ENCODE measurements around the gene PTCH1.
A peak's percentile ranks its signal among the peaks of the same experiment; 100 is the strongest.

The PTCH1 gene

DNA sequence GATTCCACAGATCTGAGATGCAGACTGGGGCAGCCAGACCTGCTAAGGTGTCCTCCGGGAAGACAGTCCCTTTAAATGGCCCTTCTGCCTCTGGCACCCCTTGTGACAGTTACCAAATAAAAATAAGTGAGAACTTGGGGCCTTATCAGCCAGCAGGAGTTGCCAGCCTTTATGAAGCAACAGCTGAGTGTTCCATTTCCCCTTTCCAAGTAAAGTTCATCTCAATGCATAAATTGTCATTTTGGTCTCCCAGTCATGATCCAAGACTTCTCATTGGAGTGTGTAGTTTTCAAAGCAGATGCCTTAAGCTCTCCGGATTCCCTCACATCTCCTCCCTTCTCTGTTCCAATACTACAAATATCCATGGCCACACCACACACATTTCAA lies 4.1 kb downstream of the PTCH1 start:
- peak; percentile 24 for DNase-seq (ENCODE audit: low read depth)

DNA sequence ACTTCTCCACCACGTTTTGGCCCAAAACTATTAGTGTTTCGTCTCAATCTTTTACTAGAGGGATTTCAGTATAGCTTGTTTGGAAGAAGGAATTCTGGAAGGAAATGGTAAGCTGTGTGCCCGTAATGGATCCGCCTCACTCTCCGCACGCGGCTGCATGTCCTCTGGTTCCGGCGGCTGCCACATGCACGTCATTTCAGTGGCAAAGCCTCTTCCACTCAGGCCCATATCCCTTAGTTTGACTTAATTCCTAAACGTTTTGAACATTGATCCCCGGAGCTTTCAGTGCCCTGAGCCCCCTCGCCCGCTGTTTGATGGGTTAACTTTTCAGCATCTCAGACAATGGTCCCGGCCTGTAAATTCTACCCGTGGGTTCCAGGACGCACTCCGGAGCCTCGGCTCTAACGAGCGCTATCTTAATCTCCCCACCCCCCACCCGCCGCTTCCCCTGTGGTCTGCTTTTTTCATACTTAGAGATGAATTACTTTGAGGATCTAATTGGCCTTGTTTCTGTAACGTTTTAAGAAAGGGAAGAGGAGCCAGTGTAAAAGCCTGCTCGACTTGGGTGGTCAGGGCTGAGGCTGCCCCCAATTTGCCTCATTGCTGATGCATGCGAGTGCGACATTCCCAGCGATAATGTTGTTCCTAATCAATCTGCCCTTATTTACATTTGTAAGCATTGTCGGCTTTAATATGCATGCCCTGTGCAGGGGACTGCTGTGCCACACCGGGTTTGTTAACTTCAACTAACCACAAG lies 4.6 kb downstream of the PTCH1 start:
- peak; percentile 27 for DNase-seq (ENCODE audit: low read depth)

DNA sequence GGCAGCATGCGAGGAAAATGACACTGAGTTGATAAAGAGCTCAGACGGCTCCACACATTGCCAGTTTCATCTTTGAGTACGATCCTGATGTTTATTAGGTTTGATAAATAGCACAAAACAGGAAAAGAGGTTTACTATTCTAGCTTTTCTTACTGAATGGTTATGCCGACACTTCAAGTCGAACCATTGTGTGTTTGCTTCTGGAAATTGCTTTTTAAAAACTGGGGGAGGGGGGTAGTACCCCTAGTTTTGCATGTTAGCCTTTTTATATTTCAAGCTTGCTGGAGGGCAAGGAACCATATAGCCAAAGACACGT lies 5.2 kb downstream of the PTCH1 start:
- DNase-seq (ENCODE audit: low read depth): no peak

DNA sequence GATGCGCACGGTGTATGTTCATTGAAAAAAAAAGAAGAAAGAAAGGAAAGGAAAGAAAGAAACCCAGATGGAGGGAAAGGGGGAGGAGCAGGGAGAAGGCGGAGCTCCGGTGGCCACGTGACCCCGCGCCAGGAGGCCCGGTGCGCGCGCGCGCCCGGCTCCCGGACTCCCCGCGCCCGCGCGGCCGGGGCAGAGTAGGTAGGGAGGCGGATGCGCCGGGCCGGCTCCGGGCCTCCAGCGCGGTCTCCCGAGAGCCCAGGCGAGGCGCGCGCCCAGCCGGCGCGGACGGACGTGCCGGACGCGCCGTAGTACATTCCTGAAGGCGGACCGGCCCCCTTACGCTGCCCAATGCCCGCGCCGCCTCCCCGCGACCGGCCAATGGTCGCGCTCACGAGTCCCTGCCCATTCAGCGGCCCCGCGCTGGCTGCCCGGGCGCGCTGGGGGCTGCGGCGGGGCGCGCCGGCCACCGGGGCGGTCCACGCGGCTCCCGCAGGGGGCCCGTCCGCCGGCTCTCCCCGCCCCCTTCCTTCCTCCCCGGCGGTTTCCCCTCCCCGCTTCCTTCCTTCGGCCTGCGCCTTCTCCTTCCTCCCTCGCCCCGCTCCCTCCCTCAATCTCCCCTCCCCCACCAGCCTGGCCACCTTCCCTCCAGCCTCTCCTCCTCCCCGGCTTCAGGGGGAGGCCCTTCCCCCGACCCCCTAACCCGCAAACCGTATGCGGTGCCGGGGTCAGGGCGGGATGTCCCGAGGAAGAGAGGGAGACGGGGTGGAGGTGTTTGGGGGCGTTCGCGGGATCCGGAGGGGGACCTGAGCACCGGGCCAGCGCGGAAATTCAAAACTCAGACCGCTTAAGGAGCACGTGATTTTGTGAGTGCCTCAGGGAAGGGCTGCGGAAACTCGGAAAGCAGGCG lies 5.8 kb downstream of the PTCH1 start:
- peak; percentile 76 for DNase-seq (ENCODE audit: low read depth)

DNA sequence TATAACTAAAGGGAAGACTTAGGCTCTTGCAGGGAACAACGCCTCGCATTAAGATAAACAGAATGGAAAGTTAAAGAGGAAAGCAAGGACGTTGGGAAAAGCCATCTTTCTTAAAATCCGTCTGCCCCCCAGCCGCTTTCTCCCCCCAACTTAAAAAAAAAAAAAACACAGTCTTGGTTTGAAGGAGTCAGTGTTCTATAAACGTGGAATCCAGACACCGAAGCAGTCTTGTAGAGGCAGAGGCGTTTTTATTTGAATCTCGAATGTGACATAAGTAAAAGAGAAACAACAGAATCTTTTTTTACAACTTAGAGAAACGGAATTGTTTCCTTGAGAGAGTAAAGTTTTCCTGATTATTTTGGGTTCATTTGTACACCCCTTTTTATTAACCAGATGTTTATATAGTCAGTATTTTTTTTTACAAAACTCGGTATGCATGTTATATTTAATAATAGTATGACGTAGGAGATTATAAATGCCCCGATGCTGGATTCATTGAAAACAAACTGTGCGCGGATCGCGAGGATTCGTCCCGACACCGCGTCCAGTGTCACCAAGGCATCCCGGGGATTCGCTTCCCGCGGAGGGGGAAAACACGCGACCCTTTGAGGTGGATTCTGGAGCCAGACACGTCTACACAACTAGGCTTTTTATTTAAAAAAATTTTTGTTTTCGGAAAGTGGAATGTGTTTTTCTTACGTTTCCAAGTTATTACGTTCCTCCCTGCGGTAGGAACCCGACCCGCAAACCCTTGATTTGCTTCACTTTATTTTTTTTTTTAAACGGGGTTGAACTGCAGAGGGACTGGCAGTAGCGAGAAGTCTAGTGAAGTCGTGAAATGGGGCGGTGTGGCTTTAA lies 6.7 kb downstream of the PTCH1 start:
- no peak for DNase-seq (ENCODE audit: low read depth)

DNA sequence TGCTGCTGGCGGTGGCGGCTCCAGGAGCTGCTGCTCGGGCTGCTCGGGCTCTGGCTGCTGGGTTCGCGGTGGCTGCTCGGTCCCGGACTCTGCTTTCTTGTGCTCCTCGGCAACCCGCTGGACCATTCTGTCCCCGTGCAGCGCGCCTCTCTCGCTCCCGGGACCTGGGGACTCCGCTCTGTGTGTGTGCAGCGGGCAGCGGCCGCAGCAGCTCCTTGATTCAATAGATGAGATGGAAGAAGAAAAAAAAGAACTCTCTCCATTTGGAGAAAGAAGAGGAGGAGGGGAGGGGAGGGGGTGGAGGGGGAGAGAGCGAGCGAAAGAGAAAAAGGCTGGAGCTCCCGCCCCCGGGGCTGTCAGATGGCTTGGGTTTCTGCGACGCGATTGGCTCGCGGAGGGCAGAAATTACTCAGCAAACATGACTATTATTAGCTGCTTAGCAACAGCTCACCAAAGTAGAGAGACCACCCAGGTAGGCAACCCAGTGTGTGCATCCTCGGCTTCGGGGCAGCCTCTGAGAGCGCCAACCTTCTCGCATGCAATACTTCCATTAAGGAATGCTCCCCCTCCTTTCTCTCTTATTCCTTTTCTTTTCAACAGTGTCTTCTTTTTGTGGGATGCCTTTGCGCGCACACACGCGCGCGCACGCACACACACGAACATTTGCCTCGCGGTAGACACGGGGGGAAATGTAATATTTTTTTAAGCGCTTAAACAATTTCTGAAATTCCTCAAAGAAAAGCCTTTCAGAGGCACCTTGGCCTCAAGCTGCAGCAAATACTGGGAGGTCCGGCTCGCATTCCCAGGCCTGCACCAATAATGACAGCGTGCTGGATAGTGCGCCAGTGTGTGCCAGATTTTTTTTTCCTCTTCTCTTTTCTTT lies 7.6 kb downstream of the PTCH1 start:
- peak; percentile 26 for DNase-seq (ENCODE audit: low read depth)

DNA sequence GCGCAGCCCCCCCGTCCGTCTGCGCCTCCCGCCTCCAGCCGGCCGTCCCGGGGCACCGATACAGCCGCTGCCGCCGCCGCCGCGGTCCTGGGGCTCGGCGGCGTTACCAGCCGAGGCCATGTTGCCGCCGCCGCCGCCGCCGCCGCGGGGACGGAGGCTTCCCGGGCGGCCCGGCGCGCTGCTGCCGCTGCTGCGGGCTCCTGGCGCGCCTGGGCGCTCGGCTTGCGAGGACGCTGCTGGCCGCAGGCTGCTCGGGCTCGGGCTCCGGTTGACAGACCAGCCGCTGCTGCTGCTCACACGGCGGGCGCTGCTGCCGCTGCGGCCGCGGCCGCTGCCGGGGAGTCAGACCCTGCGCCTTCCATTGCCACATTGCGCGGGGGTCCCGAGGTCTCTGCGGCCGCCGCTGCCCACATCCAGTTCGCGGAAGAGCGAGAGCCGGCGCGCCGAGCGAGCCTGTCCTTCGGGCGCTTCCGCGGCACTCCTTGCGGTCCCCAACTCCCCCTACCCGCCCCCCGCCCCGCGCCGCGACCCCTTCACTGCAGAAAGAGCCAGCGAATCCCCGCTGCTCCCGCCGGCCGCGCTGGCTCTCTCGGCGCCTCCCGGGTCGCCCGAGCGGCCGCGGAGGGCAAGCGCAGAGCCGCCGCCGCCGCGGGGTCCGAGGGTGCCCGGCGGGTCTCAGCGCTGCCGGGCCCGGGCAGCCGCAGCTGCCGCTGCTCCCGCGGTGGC lies 8.4 kb downstream of the PTCH1 start:
- no peak for DNase-seq (ENCODE audit: low read depth)

DNA sequence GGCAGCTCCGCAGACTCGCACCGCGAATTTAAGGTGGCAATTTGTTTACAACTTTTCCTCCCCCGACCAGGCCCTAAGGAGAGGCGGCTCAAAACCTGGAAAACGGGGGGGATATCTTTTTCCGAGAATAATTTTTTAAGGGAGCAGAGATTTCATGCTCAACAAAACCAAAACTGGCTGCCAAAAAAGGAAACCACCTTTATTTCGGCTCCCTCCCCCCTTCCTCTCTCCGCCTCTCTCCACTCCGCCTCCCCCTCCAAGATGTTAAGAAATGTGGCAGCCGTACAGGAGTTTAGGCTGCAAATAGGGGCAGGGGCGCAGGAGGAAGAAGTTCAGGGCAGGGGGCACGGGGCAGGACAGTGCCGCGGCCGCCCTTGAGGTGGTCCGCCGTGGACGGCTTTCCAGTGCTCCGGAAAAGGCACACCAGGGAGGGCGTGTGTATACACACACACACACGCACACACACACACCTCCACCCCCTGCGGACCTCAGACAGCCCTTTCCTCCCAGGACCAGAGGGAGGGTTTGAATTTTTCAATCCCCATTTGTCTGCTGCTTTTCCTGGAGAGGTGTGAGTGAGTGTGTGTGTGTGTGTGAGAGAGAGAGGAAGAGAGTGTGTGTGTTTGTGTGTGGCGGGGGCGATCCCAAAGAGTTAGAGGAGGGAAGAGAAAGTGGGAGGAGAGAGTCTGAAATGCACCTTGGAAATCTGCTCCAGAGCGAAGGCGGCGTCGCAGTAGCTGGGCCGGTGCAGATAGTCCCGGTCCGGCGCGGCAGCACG lies 9.1 kb downstream of the PTCH1 start:
- DNase-seq (ENCODE audit: low read depth): peak; percentile 34

DNA sequence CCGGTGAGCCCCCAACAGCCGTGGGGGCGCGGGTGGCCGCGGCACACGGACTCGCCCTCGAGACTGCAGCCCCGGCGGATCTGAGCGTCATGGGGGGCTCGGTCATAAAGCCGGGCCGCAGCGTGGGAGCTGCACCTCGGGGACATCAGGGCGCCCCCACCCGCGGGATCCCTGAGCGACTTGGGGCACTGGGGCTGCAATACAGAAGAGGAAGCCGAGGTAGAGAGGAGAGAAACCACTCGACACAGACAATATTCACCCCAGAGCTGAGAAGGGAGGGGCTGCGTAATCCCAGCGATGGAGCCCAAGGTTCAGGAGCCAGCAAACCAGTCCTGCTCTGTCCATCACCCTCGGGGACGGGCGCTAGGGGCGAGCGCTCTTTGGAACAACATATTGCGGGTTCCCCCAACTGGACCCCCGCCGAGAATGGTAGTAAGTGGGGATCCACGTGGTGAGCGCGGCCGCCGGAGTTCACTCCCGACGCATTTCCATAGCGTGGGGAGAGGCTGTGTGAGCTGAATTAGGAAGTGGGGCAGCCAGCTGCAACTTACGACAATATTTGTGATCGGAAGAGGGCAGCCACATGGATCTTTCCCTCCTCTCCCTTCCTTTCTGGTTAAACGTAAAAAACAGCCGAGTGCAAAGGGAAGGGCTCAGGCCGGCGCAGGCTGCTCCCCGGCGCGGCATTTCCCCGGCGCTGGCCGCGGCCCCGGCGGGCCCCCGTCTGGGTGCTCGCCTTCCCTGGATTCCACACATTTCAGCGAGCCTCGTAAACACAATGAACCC lies 9.9 kb downstream of the PTCH1 start:
- DNase-seq (ENCODE audit: low read depth): peak; percentile 71

DNA sequence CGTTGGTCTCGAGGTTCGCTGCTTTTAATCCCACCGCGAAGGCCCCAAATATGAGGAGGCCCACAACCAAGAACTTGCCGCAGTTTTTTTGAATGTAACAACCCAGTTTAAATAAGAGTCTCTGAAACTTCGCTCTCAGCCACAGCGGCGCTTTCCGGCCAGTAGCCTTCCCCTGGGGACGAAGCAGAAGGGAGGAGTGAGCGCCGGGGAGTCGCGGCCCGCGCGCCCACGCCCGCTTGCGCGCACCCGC lies 10.4 kb downstream of the PTCH1 start:
- peak; percentile 34 for DNase-seq (ENCODE audit: low read depth)

DNA sequence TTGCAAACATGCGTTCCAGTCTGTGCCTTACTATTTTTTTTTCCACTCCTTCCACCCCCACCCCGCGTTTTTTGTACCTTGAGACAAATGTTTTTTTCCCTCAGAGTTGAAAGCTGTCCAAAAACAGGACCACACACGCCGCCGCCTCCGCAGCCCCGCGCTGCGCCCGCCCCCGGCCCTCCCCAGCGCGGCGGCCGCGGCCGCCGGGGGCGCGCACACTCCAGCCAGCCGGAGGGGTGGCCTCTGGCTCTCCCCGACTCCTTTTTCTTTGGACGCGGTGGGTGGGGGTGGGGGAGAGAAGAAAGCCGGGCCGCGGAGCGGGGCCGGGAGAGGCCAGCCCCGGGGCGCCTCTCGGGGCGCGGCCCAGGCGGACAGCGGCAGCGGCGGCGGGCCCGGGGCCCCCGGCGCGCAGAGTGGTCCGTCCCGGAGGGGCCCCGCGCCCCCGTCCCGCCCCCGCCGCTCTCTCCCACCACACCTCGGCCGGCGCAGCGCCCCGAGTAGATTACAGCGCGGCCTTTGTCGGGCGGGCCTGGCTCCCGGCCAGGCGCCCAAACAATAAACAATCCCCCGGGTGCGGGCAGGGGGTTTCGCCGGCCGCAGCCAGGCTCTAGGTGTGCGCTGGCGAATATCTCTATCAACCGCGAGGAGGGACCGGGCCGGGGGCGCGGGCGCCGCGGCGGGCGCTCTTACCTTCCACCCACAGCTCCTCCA lies 10.9 kb downstream of the PTCH1 start:
- DNase-seq (ENCODE audit: low read depth): peak; percentile 29

DNA sequence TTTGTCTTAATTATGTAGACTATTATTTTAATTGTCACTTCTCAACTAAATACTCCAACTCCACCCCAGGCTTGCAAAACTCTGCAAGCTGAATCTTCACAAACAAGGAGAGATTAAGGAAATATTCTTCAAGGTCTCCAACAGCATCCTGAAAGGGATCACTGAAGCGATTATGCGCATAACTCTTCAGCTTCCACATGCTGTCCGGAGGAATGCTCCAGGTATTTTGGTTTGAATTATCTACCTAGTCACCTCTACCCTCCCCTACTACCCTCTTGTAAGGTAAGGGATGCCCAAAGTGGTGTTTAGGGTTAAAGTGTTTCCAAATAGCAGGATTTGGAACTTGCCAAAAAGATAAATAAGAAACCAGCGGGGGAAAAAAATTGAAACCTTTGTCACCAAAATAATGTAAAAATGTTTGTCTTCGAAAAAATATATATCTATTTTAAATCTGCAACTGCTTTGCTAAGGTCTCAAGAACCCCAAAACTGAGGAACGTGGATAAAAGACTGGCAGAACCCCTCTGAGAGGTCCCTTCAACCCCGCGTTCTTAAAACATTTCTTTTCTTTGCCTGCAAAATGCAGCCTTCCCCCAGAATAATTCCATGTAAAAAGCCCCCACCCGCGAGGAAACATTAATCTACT lies 11.6 kb downstream of the PTCH1 start:
- DNase-seq (ENCODE audit: low read depth): no peak

DNA sequence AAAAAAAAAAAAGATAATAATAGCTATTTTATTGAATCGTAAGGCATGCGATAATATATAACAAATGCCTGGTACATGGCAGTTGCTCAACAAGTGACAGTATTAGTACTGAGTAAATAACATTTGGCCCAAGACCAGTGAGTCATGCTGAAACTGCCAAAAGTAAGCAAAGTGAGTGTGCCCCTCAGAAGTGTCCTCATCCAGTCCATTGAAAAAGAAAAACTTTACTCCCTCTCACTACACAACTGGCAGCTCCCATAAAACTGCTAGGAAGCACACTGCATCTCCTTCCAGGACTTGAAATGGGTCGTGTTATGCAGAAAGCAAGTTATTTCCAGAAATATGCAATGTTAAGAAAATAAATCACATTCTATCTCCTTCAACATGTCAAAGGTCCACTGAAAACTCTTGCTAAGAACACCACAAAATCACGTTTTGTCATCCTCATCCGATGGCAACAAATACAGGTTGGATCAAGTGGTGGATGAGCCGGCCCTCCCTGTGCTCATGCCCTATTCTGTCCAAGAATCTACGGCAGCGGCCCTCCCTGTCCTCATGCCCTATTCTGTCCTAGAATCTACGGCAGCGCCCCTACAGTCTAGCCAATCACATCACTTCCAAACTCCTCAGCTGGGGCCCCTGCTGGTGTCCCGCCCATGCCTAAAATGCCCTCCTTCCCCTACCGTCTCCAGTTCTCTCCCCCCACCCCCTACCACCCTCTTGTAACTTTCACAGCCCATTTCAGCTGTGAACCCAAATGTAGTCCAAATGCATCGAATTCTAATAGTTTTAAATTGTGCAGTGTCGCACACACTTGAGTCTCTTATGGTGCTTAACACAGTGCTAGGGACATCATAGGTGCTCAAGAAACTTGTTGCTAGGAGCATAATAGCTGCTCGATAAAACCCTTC lies 12.5 kb downstream of the PTCH1 start:
- DNase-seq (ENCODE audit: low read depth): no peak

DNA sequence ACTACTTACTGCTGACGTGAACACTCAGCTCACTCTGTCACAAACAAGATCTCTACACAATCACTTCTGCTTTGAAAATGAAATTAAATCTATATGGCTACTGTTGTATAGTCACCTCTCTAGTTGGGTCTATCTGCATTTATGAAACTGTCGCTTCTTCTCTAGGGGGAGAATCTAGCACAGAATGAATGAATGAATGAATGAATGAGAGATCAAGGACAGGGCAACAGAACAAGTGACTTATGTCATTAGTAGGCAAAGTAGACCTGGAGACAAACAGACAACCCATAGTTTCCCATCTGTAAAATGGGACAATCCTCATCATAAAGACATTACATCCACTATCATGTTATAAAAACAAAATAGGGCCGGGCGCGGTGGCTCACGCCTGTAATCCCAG lies 13.4 kb downstream of the PTCH1 start:
- no peak for DNase-seq (ENCODE audit: low read depth)

DNA sequence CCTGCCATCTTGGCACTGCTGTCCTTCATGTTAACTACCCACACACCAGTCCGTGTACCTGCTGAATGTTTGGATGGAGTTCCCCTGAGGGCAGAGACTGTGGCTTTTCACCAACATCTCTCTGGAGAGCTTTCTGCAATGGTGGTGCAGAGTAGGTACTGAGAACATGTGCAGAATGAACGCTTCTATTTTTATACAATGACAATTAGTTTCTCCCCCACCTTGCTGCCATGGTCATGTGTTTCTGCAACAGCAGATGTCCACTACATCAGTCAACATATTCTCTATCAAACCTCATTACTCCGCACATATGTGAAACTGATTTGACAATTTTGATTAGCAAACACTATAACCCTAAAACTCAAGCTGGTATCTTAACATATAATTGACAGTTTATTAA lies 14.5 kb downstream of the PTCH1 start:
- DNase-seq (ENCODE audit: low read depth): no peak

DNA sequence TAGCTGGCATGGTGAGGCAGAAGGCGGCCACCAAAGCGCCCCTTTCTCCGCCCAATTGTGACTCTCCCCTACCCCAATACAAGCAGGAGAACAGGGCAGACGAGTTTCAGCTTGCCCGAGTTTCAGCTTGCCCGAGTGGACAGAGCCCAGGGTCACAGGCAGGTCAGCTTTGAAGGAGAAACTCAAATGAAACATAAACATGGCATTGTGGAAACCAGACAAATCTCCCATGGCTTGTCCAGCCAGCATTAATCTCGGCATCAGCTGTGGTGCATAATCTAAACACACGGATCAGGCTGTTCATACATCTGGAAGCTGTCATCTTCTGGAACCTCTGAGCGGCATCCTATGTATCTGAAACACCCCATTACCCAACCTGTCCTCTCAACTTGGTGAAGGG lies 16.9 kb downstream of the PTCH1 start:
- DNase-seq (ENCODE audit: low read depth): no peak

DNA sequence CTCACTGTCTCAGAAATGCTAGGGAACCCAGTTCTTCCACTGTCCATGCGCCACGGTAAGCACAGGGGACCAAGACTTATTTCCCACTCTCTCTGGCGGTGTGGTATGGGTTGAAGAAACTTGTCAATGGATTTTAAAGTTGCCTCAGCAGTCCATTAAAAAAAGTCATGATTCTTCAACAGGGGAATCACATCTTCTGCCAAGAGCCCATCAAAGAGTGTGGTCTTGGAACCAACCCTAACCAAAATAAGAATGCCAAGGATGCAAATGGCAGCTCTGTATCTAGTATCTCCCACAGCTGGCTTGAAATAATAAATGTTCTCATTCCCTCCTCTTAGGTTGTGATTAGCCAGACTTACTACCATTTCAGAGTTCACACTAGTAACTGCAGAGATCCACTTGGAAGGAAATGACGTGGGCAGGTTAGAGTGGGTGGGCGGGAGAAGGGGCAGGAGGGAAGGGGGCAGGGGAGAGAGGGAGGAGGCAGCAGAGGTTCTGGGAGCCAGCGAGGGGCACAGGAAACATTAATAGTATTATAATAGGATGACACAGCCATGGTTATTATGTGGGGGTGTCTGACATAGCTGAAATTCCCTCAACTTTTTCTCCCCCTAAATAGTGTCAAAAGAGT lies 17.6 kb downstream of the PTCH1 start:
- DNase-seq (ENCODE audit: low read depth): no peak

Measured in CMK (cell line).